Measurements from ENCODE around the gene ZBTB46. TPM values are rescaled to one million over a fixed set of nuclear protein-coding genes. Genes with fewer than 3 reads are reported as not detected.

The ZBTB46 gene
- total RNA-seq, 2 donors from 2014 or later, result 9.3 to 9.9 TPM

DNA sequence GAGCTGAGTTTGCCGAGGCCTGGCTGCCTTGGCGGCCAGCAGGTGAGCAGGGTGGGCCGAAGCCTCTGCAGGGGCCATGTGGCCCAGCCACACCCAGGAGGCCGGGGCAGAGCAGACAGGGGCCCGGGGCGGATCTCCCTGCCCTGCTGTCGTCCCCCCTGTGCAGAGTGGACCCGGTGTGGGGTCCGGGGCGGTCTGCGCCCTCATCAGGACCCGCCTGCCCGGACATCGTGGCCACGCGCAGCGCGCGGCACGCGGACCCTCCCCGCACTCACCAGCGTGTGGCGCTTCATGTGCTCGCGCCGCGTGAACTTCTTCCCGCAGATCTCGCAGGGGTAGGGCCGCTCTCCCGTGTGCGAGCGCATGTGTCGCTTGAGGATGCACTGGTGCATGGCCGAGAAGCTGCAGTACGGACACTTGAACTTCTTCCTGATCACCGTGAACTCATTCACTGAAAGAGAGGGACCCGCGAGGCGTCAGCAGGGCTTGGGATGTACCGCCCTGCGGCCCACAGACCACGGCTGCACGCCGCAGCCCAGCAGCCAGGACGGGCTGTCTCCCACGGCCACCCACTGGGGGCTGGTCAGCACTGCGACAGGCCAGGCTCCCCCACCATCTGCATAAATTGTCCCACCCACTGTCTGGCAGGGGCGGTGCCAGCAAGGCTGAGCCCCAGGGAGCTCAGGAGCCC lies 78.5 kb downstream of the ZBTB46 start:
- no peak for ATAC-seq (ENCODE audit: insufficient number of reproducible peaks, low FRiP score, low read depth)

GRCh38 chr20:63751471-63752271 lies 79.4 kb downstream of the ZBTB46 start:
- Histone ChIP-seq H3K4me3 (no peak overlapping the region), H3K27me3 (replicated peaks; ENCODE audit: insufficient read depth) (no peaks in the 10 kb centered on the region), H3K27ac (no peak overlapping the region), H3K36me3 (no peaks in the 10 kb centered on the region), H3K4me1 (ENCODE audit: control insufficient read depth in 1 of 2, low read depth in 2 of 2) (no peaks in the 10 kb centered on the region), H3K9me3 (no peaks in the 10 kb centered on the region)
- no peak for ATAC-seq (ENCODE audit: insufficient number of reproducible peaks, low FRiP score, low read depth)
- no peak for DNase-seq (ENCODE audit: low spot score)
- TF ChIP-seq CTCF (IDR thresholded peaks at IDR 0.05), result no peak

More for the DNA sequence above, 78.5 kb downstream of the ZBTB46 start:
- no peak for TF ChIP-seq CTCF (IDR thresholded peaks at IDR 0.05)
- H3K4me3 ChIP-seq, result no peak overlapping the region
- no peaks in the 10 kb centered on the region for H3K36me3 ChIP-seq
- no peak overlapping the region for H3K27ac ChIP-seq
- no peaks in the 10 kb centered on the region for H3K9me3 ChIP-seq
- DNase-seq (ENCODE audit: low spot score), result no peak
- no peaks in the 10 kb centered on the region for H3K4me1 ChIP-seq (ENCODE audit: control insufficient read depth in 1 of 2, low read depth in 2 of 2)
- no peaks in the 10 kb centered on the region for H3K27me3 ChIP-seq (replicated peaks; ENCODE audit: insufficient read depth)

GRCh38 chr20:63750807-63751470 lies 80.1 kb downstream of the ZBTB46 start:
- no peaks in the 10 kb centered on the region for H3K9me3 ChIP-seq
- no peak for TF ChIP-seq CTCF (IDR thresholded peaks at IDR 0.05)
- DNase-seq (ENCODE audit: low spot score) (no peak), ATAC-seq (ENCODE audit: insufficient number of reproducible peaks, low FRiP score, low read depth) (no peak)
- no peaks in the 10 kb centered on the region for H3K27me3 ChIP-seq (replicated peaks; ENCODE audit: insufficient read depth)
- no peaks in the 10 kb centered on the region for H3K36me3 ChIP-seq
- no peak overlapping the region for H3K4me3 ChIP-seq
- no peak overlapping the region for H3K27ac ChIP-seq
- no peaks in the 10 kb centered on the region for H3K4me1 ChIP-seq (ENCODE audit: control insufficient read depth in 1 of 2, low read depth in 2 of 2)

- Histone ChIP-seq H3K27me3 (replicated peaks; ENCODE audit: insufficient read depth) (no peaks in the 10 kb centered on the region), H3K4me1 (ENCODE audit: control insufficient read depth in 1 of 2, low read depth in 2 of 2) (peaks cover 0 to 6% of the 10 kb centered on the region in 2 donors), H3K4me3 (no peak overlapping the region), H3K27ac (no peak overlapping the region), H3K9me3 (no peaks in the 10 kb centered on the region), H3K36me3 (no peaks in the 10 kb centered on the region)
- TF ChIP-seq CTCF (IDR thresholded peaks at IDR 0.05), result no peak
- ATAC-seq (ENCODE audit: insufficient number of reproducible peaks, low FRiP score, low read depth) (no peak), DNase-seq (ENCODE audit: low spot score) (no peak)
Measured at GRCh38 chr20:63749597-63750508, 81.2 kb downstream of the ZBTB46 start.
